WI38 (cell line): Measurements from ENCODE around the gene DENND1B.
"Not testable (repeated sequence)": the region's sequence is repeated elsewhere in the genome, so short reads cannot be mapped to it uniquely, and the experiment has no call there.

Experiments used
- H3K4me3 ChIP-seq: 2 replicates; pipeline ENCODE4 v1.5.1; 2011; ENCODE audit warnings: low read depth, mild to moderate bottlenecking, control low read depth, low read length
- TF ChIP-seq, protein P1 (sequence below): IDR thresholded peaks from 2 replicates; pipeline ENCODE4 v1.5.1; 2012; ENCODE audit warnings: low read depth, mild to moderate bottlenecking, control low read depth, low read length

Gene DENND1B

GRCh38 chr1:197541411-197541810 is 233.9 kb downstream of the DENND1B start:
- TF ChIP-seq, protein P1, sequence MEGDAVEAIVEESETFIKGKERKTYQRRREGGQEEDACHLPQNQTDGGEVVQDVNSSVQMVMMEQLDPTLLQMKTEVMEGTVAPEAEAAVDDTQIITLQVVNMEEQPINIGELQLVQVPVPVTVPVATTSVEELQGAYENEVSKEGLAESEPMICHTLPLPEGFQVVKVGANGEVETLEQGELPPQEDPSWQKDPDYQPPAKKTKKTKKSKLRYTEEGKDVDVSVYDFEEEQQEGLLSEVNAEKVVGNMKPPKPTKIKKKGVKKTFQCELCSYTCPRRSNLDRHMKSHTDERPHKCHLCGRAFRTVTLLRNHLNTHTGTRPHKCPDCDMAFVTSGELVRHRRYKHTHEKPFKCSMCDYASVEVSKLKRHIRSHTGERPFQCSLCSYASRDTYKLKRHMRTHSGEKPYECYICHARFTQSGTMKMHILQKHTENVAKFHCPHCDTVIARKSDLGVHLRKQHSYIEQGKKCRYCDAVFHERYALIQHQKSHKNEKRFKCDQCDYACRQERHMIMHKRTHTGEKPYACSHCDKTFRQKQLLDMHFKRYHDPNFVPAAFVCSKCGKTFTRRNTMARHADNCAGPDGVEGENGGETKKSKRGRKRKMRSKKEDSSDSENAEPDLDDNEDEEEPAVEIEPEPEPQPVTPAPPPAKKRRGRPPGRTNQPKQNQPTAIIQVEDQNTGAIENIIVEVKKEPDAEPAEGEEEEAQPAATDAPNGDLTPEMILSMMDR: no peak
- no peak overlapping the region for H3K4me3 ChIP-seq

DNA sequence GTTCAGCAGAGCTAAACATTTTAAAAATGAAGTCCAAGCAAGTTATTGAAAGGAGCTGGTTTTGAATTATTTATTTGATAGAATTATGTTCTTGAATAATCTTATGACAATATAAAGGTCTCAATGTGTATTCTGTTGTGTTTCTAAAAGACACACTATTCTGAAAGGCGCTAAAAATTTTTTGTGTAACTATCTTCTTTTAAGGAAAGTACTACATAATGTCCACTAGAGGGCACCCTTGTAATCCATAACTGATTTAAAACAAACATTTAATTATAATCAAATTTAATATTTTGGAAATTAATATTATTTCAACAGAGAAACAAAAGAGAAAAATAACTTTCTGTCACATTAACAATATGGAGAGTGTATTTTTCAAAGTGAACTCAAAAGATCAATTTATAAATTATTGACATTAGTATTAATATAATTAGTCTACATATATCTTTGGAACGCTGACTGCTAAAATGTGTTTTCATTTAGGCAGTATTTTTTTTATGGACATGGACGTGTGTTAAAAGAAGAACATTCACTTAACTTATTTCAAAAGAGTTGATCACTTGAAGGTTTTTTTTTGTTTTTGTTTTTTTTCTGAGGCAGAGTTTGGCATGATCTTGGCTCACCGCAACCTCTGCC is 248.4 kb downstream of the DENND1B start:
- TF ChIP-seq, protein P1: no peak
- no peak overlapping the region for H3K4me3 ChIP-seq

- H3K4me3 ChIP-seq: no peak overlapping the region
- TF ChIP-seq, protein P1: peak; percentile 40
Observed at GRCh38 chr1:197521118-197521739, 254.1 kb downstream of the DENND1B start.

- TF ChIP-seq, protein P1: peak; percentile 32
- no peak overlapping the region for H3K4me3 ChIP-seq
Observed at GRCh38 chr1:197519741-197520334, 255.4 kb downstream of the DENND1B start.

DNA sequence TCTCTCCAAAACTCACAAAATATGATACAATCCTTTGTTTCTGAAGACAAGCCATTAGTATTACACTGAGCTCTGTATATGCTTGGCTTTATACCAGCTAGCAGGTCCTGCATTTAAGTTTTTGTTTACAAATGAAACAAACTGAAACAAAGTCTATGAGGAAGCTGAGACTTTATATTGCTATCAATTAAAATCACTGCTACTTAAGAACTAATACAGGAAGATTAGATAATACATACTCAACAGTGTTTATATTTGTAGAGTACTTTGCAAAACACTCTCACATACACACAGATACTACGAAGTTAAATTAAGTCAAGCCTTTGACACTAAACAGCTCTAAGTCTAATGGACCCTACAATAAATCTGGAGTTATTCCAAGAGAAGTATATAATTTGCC is 259.9 kb downstream of the DENND1B start:
- H3K4me3 ChIP-seq: no peak overlapping the region
- TF ChIP-seq, protein P1: no peak

DNA sequence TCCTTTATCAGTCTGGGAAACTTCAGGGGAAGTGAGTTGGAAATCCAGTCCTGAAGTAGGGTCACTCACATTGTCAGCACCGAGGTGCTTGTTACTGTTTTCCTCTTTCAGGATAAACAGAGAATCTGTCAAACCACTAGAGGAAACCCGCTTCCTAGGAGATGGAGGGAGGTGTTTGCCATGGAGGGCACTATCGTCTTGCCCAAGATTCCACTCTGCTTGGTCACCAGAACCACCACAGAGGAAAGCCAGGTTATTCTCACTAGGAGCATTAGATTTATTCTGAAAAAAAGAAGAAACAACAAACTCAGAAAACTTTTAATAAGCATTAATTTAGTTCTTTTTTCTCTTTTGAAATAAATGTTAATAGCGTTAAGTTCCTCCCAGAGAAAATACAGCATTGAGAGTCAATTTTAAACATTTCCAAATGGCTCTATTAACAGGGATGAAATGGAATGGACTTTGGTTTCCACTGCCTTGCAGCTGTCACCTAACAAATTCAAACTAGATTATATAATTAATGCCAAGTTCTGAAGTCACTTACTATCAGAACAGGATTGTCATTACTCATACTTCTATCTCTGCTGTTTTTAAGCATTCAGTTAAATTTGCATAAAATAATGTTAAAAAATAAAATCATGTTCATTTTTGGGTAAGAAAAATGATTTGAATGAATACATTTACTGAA is 264.4 kb downstream of the DENND1B start:
- TF ChIP-seq, protein P1: no peak
- H3K4me3 ChIP-seq: no peak overlapping the region

DNA sequence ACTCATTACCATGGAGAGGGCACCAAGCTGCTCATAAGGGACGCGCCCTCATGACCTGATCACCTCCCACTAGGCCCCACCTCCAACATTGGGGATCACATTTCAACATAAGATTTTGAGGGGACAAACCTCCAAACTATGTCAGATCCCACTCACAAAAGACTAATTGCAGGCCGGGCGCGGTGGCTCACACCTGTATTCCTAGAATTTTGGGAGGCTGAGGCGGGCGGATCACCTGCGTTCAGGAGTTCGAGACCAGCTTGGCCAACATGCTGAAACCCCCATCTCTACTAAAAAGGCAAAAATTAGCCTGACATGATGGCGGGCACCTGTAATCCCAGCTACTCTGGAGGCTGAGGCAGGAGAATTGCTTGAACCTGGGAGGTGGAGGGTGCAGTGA is 278.6 kb downstream of the DENND1B start:
- H3K4me3 ChIP-seq: no peak overlapping the region
- TF ChIP-seq, protein P1: no peak

DNA sequence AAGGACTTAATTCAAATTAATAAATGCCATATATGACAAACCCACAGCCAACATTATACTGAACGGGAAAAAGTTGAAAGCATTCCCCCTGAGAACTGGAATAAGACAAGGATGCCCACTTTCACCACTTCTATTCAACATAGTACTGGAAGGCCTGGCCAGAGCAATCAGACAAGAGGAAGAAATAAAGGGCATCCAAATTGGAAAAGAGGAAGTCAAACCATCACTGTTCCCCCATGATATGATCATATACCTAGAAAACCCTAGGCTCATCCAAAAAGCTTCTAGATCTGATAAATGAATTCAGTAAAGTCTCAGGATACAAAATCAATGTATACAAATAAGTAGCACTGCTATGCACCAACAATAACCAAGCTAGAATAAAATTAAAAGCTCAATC is 283.8 kb downstream of the DENND1B start:
- not testable (repeated sequence) for H3K4me3 ChIP-seq
